ENCODE data around the gene KCTD16. TPM values are rescaled to one million over a fixed set of nuclear protein-coding genes. Genes with fewer than 3 reads are reported as not detected.

The KCTD16 gene
- total RNA-seq, 1 experiment from 2014 or later = 0.08 TPM

DNA sequence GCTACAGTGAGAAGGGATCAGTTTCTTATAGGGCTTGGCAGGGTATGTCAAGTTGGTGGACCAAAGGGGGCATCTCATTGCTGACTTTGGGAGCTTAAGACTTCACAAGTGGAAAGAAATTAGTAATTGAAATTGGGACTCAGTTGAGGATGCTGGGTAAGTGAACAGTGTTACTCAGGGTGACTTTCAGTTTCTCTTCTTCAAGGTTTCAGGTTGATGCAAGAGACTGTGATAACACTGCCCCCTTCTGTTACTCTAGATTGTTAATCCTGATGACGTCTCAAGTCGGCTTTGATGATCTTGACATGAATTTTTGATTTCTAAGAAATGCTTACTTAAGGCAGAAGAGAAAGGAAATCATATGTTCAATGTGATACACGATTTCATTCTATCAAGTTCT is 21.3 kb downstream of the KCTD16 start:
- CTCF ChIA-PET = interaction anchor here (0.5 kb wide), 1 partner anchor 858 kb away, joined by 3 read pairs; no protein-coding TSS in a partner anchor
- POLR2A ChIA-PET = no interaction called here
- no peak overlapping the region for H3K4me3 ChIP-seq (ENCODE audit: low read depth in 2 of 2, low read length in 2 of 2)
- peaks cover 23% of the 10 kb centered on the region for H3K27me3 ChIP-seq (ENCODE audit: control insufficient read depth, insufficient read depth, low read length)
- no TSS peak for BruUV-seq (replicated peaks)
- intact Hi-C loops (cut with micrococcal nuclease; ENCODE audit: unreplicated experiment) (no loop called here), in situ Hi-C loops (cut with HindIII; ENCODE audit: low pct_unique_long_range_greater_than_20kb, low sequenced_read_pairs) (no loop called here)
- no peaks in the 10 kb centered on the region for H3K9me3 ChIP-seq (ENCODE audit: control insufficient read depth, insufficient read depth, low read depth, low read length)
- TF ChIP-seq SIN3A (IDR thresholded peaks at IDR 0.05; ENCODE audit: borderline replicate concordance, insufficient read depth, low read depth, low read length) (no peak), POLR2AphosphoS5 (IDR thresholded peaks at IDR 0.05; ENCODE audit: low read depth, low read length) (no peak)
- TF ChIP-seq, protein P1, sequence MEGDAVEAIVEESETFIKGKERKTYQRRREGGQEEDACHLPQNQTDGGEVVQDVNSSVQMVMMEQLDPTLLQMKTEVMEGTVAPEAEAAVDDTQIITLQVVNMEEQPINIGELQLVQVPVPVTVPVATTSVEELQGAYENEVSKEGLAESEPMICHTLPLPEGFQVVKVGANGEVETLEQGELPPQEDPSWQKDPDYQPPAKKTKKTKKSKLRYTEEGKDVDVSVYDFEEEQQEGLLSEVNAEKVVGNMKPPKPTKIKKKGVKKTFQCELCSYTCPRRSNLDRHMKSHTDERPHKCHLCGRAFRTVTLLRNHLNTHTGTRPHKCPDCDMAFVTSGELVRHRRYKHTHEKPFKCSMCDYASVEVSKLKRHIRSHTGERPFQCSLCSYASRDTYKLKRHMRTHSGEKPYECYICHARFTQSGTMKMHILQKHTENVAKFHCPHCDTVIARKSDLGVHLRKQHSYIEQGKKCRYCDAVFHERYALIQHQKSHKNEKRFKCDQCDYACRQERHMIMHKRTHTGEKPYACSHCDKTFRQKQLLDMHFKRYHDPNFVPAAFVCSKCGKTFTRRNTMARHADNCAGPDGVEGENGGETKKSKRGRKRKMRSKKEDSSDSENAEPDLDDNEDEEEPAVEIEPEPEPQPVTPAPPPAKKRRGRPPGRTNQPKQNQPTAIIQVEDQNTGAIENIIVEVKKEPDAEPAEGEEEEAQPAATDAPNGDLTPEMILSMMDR (IDR thresholded peaks at IDR 0.05) = peak; percentile 24; the same call in 1 of the 2 replicates
- no peaks in the 10 kb centered on the region for H3K36me3 ChIP-seq (ENCODE audit: control insufficient read depth, insufficient read depth, low read length)
- no peak for DNase-seq (ENCODE audit: low read depth, low spot score)
- ATAC-seq = no peak
- H3K4me1 ChIP-seq (ENCODE audit: control insufficient read depth, insufficient read depth, low read length) = no peaks in the 10 kb centered on the region
- H3K27ac ChIP-seq (ENCODE audit: low read length) = no peak overlapping the region

DNA sequence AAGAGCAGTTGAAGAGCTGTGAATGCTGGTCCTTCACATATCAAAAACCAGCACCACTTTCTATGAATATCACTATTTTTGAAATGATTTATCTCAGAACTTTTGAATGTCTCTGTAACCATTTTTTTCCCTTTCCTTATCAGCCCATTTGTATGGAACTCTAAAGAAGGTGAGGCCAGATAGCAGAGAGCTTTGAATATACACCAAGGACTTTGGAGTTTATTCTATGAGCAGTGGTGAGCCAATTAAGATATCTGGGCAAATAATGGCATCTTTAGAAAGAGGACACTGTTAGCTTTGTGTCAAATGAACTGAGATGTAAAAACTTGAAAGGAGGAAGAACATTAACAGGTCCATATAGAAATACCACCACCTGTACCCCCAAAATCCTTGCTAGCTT is 22.0 kb downstream of the KCTD16 start:
- ChIA-PET CTCF (no interaction called here), POLR2A (no interaction called here)
- Histone ChIP-seq H3K27me3 (ENCODE audit: control insufficient read depth, insufficient read depth, low read length) (peaks cover 23% of the 10 kb centered on the region), H3K36me3 (ENCODE audit: control insufficient read depth, insufficient read depth, low read length) (no peaks in the 10 kb centered on the region), H3K9me3 (ENCODE audit: control insufficient read depth, insufficient read depth, low read depth, low read length) (no peaks in the 10 kb centered on the region), H3K4me3 (ENCODE audit: low read depth in 2 of 2, low read length in 2 of 2) (no peak overlapping the region), H3K4me1 (ENCODE audit: control insufficient read depth, insufficient read depth, low read length) (no peaks in the 10 kb centered on the region), H3K27ac (ENCODE audit: low read length) (no peak overlapping the region)
- DNase-seq (ENCODE audit: low read depth, low spot score) (no peak), ATAC-seq (no peak)
- in situ Hi-C loops (cut with HindIII; ENCODE audit: low pct_unique_long_range_greater_than_20kb, low sequenced_read_pairs) = no loop called here
- intact Hi-C loops (cut with micrococcal nuclease; ENCODE audit: unreplicated experiment) = no loop called here
- BruUV-seq (replicated peaks) = no TSS peak
- TF ChIP-seq TCF7L2 (IDR thresholded peaks at IDR 0.05; ENCODE audit: low read depth, low read length) (no peak), POLR2AphosphoS5 (IDR thresholded peaks at IDR 0.05; ENCODE audit: low read depth, low read length) (no peak), SIN3A (IDR thresholded peaks at IDR 0.05; ENCODE audit: borderline replicate concordance, insufficient read depth, low read depth, low read length) (no peak)
- TF ChIP-seq, protein P1 (IDR thresholded peaks at IDR 0.05) = no peak
- TF ChIP-seq, protein P2, sequence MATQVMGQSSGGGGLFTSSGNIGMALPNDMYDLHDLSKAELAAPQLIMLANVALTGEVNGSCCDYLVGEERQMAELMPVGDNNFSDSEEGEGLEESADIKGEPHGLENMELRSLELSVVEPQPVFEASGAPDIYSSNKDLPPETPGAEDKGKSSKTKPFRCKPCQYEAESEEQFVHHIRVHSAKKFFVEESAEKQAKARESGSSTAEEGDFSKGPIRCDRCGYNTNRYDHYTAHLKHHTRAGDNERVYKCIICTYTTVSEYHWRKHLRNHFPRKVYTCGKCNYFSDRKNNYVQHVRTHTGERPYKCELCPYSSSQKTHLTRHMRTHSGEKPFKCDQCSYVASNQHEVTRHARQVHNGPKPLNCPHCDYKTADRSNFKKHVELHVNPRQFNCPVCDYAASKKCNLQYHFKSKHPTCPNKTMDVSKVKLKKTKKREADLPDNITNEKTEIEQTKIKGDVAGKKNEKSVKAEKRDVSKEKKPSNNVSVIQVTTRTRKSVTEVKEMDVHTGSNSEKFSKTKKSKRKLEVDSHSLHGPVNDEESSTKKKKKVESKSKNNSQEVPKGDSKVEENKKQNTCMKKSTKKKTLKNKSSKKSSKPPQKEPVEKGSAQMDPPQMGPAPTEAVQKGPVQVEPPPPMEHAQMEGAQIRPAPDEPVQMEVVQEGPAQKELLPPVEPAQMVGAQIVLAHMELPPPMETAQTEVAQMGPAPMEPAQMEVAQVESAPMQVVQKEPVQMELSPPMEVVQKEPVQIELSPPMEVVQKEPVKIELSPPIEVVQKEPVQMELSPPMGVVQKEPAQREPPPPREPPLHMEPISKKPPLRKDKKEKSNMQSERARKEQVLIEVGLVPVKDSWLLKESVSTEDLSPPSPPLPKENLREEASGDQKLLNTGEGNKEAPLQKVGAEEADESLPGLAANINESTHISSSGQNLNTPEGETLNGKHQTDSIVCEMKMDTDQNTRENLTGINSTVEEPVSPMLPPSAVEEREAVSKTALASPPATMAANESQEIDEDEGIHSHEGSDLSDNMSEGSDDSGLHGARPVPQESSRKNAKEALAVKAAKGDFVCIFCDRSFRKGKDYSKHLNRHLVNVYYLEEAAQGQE (IDR thresholded peaks at IDR 0.05; ENCODE audit: insufficient read depth in 1 of 2, low read depth in 2 of 2, low read length in 1 of 2) = no peak

Measured in Panc1 (cell line).